K562 (cell line): ENCODE measurements around the gene ANXA7. TPM values are rescaled to one million over a fixed set of nuclear protein-coding genes. Genes with fewer than 3 reads are reported as not detected.

Experiments used
- ATAC-seq: fragments of 200-7000 bp; cut with Tn5 transposase; 3 replicates; pipeline ENCODE4 v1.9.1; 2020; ENCODE audit warnings: moderate library complexity
- BruUV-seq: library from RNA; stranded (reverse); fragments of 400-500 nt; replicated peaks from 2 replicates; lab custom pipeline; 2021; lab: Mats Ljungman, UMichigan
- CTCF ChIA-PET: fragments of 300-600 bp; formaldehyde crosslinking; extraction: SDS; loops from one replicate; lab custom pipeline; 2021; ENCODE audit warnings: low intra/inter-chr PET ratio; lab: Yijun Ruan, JAX
- POLR2A ChIA-PET: fragments of 300-600, 350-650 bp; sonication (Branson Sonifier 250); formaldehyde crosslinking; extraction: SDS; loops from one replicate; lab custom pipeline; 2021; ENCODE audit warnings: antibody characterized with exemption, inconsistent platforms; lab: Yijun Ruan, JAX
- DNase-seq, 4 experiments: peaks; one replicate each; pipeline versions ENCODE4 v3.0.0 to v3.0.0-alpha.2; 2011 to 2018; ENCODE audit warnings: low spot score in 3 of 4, mixed read lengths in 3 of 4; ENCODE audit errors: extremely low read depth in 1 of 4
- FAIRE-seq: peaks from 2 replicates; lab custom pipeline; 2011; peaks lifted over from hg19 to GRCh38; lab: Jason Lieb, UNC
- H2AFZ ChIP-seq: 2 replicates; pipeline ENCODE4 v1.6.0; 2011; ENCODE audit warnings: low read depth, low read length, control low read depth, inconsistent platforms
- H3K27ac ChIP-seq: fragments of 200-600 bp; 3 replicates; pipeline ENCODE4 v1.8.0; 2011; ENCODE audit warnings: low read depth, mild to moderate bottlenecking, control low read depth, inconsistent platforms, low read length, moderate library complexity, mixed read lengths; ENCODE audit errors: extremely low read depth
- H3K27me3 ChIP-seq, 2 experiments: fragments of 300-600 bp in 1 of 2; 2 replicates in 1 of 2; 3 replicates in 1 of 2; pipeline versions ENCODE4 v1.6.0 to v1.8.0; 2011; ENCODE audit warnings: inconsistent platforms in 2 of 2, low read length in 2 of 2, mild to moderate bottlenecking in 1 of 2, mixed read lengths in 1 of 2, moderate library complexity in 1 of 2; ENCODE audit not compliant: control insufficient read depth in 2 of 2, insufficient read depth in 2 of 2
- H3K36me3 ChIP-seq: fragments of 300-600 bp; 3 replicates; pipeline ENCODE4 v1.8.0; 2011; ENCODE audit warnings: mild to moderate bottlenecking, low read length, inconsistent platforms; ENCODE audit not compliant: control insufficient read depth, insufficient read depth
- H3K4me1 ChIP-seq, 2 experiments: fragments of 200-600 bp in 1 of 2; replicated peaks in 1 of 2; 2 replicates in 1 of 2; 3 replicates in 1 of 2; pipeline versions ENCODE4 v1.5.1 to v1.8.0; 2011; ENCODE audit warnings: inconsistent platforms in 2 of 2, low read length in 2 of 2, mild to moderate bottlenecking in 1 of 2, mixed read lengths in 1 of 2, moderate library complexity in 1 of 2; ENCODE audit not compliant: control insufficient read depth in 2 of 2, insufficient read depth in 2 of 2
- H3K4me2 ChIP-seq: 2 replicates; pipeline ENCODE4 v1.6.1; 2011; ENCODE audit warnings: low read length, control low read depth, inconsistent platforms, mixed read lengths; ENCODE audit not compliant: insufficient read depth
- H3K4me3 ChIP-seq: fragments of 200-600 bp; sonication (generic), shearing (Covaris generic); 2 replicates; pipeline ENCODE4 v1.5.1; 2016; ENCODE audit warnings: control low read depth, inconsistent platforms
- H3K79me2 ChIP-seq: fragments of 200-600 bp; 3 replicates; pipeline ENCODE4 v1.8.0; 2011; ENCODE audit warnings: low read length, inconsistent platforms; ENCODE audit not compliant: control insufficient read depth, insufficient read depth
- H3K9ac ChIP-seq, 2 experiments: 2 replicates each; pipeline versions ENCODE4 v1.6.0 to v1.6.1; 2011; ENCODE audit warnings: low read depth in 2 of 2, low read length in 2 of 2, control low read depth in 1 of 2, inconsistent platforms in 1 of 2, mild to moderate bottlenecking in 1 of 2, mixed read lengths in 1 of 2; ENCODE audit not compliant: insufficient read depth in 1 of 2
- H3K9me1 ChIP-seq: one replicate; pipeline ENCODE4 v1.6.0; 2011; ENCODE audit warnings: inconsistent platforms, mild to moderate bottlenecking, low read length, moderate library complexity; ENCODE audit not compliant: control insufficient read depth, insufficient read depth
- H3K9me3 ChIP-seq: replicated peaks from 2 replicates; pipeline ENCODE4 v1.5.1; 2011; ENCODE audit warnings: low read depth, low read length, inconsistent platforms; ENCODE audit not compliant: control insufficient read depth, insufficient read depth
- H4K20me1 ChIP-seq: replicated peaks from 2 replicates; pipeline ENCODE4 v1.6.1; 2011; ENCODE audit warnings: low read length, inconsistent platforms, mixed read lengths; ENCODE audit not compliant: control insufficient read depth, insufficient read depth
- NR0B1 ChIP-seq: fragments of 450-650 bp; IDR thresholded peaks from one replicate; pipeline ENCODE4 v1.6.1; 2018; ENCODE audit warnings: mild to moderate bottlenecking, moderate library complexity; ENCODE audit not compliant: partially characterized antibody
- SAP30 ChIP-seq: fragments of 200-600 bp; sonication (generic); IDR thresholded peaks from 2 replicates; pipeline ENCODE4 v1.6.1; 2012; ENCODE audit warnings: borderline replicate concordance, low read depth, mild to moderate bottlenecking, moderate library complexity, low read length, control low read depth, inconsistent platforms; ENCODE audit not compliant: insufficient read depth, poor library complexity, severe bottlenecking
- STAT5B ChIP-seq: fragments of 250-450 bp; sonication (Bioruptor Pico); IDR thresholded peaks from 2 replicates; pipeline ENCODE4 v1.8.0; 2021; ENCODE audit warnings: mild to moderate bottlenecking, inconsistent platforms
- TAL1 ChIP-seq: fragments of 450-650 bp; IDR thresholded peaks from 2 replicates; pipeline ENCODE4 v1.6.1; 2016; ENCODE audit warnings: mild to moderate bottlenecking
- ZC3H8 ChIP-seq: fragments of 450-650 bp; IDR thresholded peaks from 2 replicates; pipeline ENCODE4 v1.6.1; 2017
- ZNF280A ChIP-seq: fragments of 450-650 bp; IDR thresholded peaks from 2 replicates; pipeline ENCODE4 v1.6.1; 2018; ENCODE audit warnings: mild to moderate bottlenecking, low read depth; ENCODE audit not compliant: partially characterized antibody
- ZNF431 ChIP-seq: sonication (generic); formaldehyde crosslinking; IDR thresholded peaks from 2 replicates; pipeline ENCODE4 v1.8.0; 2022; ENCODE audit warnings: mild to moderate bottlenecking, missing genetic modification reagents
- WGBS: fragments of 100-300 bp; shearing (Covaris generic); methylation state at CpG from one replicate; pipeline ENCODE4 v1.1.6; 2016; ENCODE audit warnings: low coverage, mixed read lengths; ENCODE audit not compliant: insufficient coverage; ENCODE audit errors: missing lambda C conversion rate; 5-methylcytosine and 5-hydroxymethylcytosine counted together
- in situ Hi-C: fragments of 300-500 bp; cut with MboI; formaldehyde crosslinking; loops from 4 replicates; pipeline ENCODE4 v1.15.0; 2018; ENCODE audit warnings: inconsistent platforms, mixed read lengths
- intact Hi-C: fragments of 100-400 bp; cut with micrococcal nuclease; formaldehyde crosslinking; loops from 2 replicates; pipeline ENCODE4 v1.14.2; 2022
- polyA plus RNA-seq, 8 experiments: library from polyadenylated mRNA; depleted of rRNA in 4 of 8; stranded (reverse) in 5 of 8; unstranded in 3 of 8; fragments of >200 nt; fragmentation: Nextera tagmentation in 2 of 8; fragmentation: Illumina TruSeq in 1 of 8; extraction: Ambion mirVana in 2 of 8; extraction: Trizol in 1 of 8; gene quantifications; 2 replicates each; pipeline versions ENCODE4 v1.2.1 to v1.2.3, GENCODE V29; 2011 to 2014; ENCODE audit warnings: inconsistent platforms in 1 of 8, missing spikeins in 1 of 8
- total RNA-seq, 7 experiments: library from RNA; depleted of rRNA in 6 of 7; stranded (reverse); fragments of >200 nt in 6 of 7; fragmentation: Illumina TruSeq in 2 of 7; extraction: Trizol in 2 of 7; gene quantifications; 2 replicates each; pipeline versions ENCODE4 v1.2.1 to v1.2.3, GENCODE V29; 2011 to 2021; ENCODE audit warnings: low replicate concordance in 1 of 7
- TF ChIP-seq, protein P1 (sequence below): fragments of 250-450 bp; sonication (Bioruptor Pico); IDR thresholded peaks from 2 replicates; pipeline ENCODE4 v1.4.0; 2020; ENCODE audit warnings: mild to moderate bottlenecking, moderate library complexity

Gene ANXA7
- total and polyA plus RNA-seq, 9 of the 15 experiments (the other 6 are each of a cell fraction or from before 2014, with no cell fraction given) = 81.6 to 157 (median 122) TPM

GRCh38 chr10:73405556-73405955 lies 8.3 kb downstream of the ANXA7 start:
- no peak overlapping the region for H3K4me2 ChIP-seq
- peaks cover 18% of the 10 kb centered on the region for H4K20me1 ChIP-seq
- ChIA-PET CTCF (no interaction called here), POLR2A (interaction anchor here (1.0 kb wide), 1 partner anchor 295 kb away, joined by 3 read pairs; the partner anchor contains the start of gene NUDT13)
- no peaks in the 10 kb centered on the region for H3K9me1 ChIP-seq
- intact Hi-C loops = loop anchor here (10.0 kb wide), 1 partner anchor 239 kb away; the partner anchor contains the start of gene MYOZ1
- peak; percentile 19 for ATAC-seq
- no peak for DNase-seq
- peaks cover 96% of the 10 kb centered on the region for H3K79me2 ChIP-seq
- no TSS peak for BruUV-seq
- H3K9ac ChIP-seq = no peak overlapping the region
- H3K9me3 ChIP-seq = no peaks in the 10 kb centered on the region
- peaks cover 17 to 20% of the 10 kb centered on the region in 2 experiments for H3K4me1 ChIP-seq
- FAIRE-seq = no peak
- no peak overlapping the region for H3K4me3 ChIP-seq
- no peak overlapping the region for H3K27ac ChIP-seq
- peaks cover 17% of the 10 kb centered on the region; the same call in 2 of the 3 replicates for H3K36me3 ChIP-seq
- H2AFZ ChIP-seq = no peak overlapping the region
- no peak for TF ChIP-seq ZNF431
- 0 out of 2 replicates have a peak, but pooled peaks have one; percentile 8 for TF ChIP-seq TAL1
- in situ Hi-C loops = no loop called here
- 39% methylated on average over 3 of the region's 3 CpGs for WGBS
- no peaks in the 10 kb centered on the region for H3K27me3 ChIP-seq

DNA sequence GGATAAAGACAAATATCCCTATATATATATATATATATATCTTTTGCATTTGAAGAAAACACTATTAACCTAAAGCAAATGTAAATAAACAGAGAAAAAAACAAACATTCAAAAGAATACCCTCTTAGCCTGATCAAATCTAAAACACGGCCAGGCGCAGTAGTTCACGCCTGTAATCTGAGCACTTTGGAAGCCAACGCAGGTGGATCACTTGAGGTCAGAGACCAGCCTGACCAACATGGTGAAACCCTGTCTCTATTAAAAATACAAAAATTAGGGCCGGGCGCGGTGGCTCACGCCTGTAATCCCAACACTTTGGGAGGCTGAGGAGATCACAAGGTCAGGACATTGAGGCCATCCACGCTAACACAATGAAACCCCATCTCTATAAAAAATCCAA lies 9.2 kb downstream of the ANXA7 start:
- no peak overlapping the region for H3K4me2 ChIP-seq
- ATAC-seq = no peak
- H3K9me3 ChIP-seq = no peaks in the 10 kb centered on the region
- H3K27ac ChIP-seq = no peak overlapping the region
- intact Hi-C loops (loop anchor here (10.0 kb wide), 1 partner anchor 240 kb away; the partner anchor contains the start of gene MYOZ1), in situ Hi-C loops (no loop called here)
- no peak overlapping the region; a peak in 1 of 4 replicates for H3K9ac ChIP-seq
- no TSS peak for BruUV-seq
- H4K20me1 ChIP-seq = peaks cover 15% of the 10 kb centered on the region
- H3K36me3 ChIP-seq = peaks cover 23% of the 10 kb centered on the region; the same call in 2 of the 3 replicates
- H3K9me1 ChIP-seq = no peaks in the 10 kb centered on the region
- ChIA-PET POLR2A (no interaction called here), CTCF (no interaction called here)
- no peak overlapping the region for H3K4me3 ChIP-seq
- no peaks in the 10 kb centered on the region for H3K27me3 ChIP-seq
- WGBS = 79% methylated on average over 9 of the region's 9 CpGs
- peaks cover 94% of the 10 kb centered on the region for H3K79me2 ChIP-seq
- peaks cover 17 to 20% of the 10 kb centered on the region in 2 experiments for H3K4me1 ChIP-seq
- no peak for FAIRE-seq
- H2AFZ ChIP-seq = no peak overlapping the region
- DNase-seq = no peak
- TF ChIP-seq STAT5B (CRISPR knock-in tag) = no peak
- no peak for TF ChIP-seq ZC3H8
- no peak for TF ChIP-seq ZNF280A
- TF ChIP-seq, protein P1, sequence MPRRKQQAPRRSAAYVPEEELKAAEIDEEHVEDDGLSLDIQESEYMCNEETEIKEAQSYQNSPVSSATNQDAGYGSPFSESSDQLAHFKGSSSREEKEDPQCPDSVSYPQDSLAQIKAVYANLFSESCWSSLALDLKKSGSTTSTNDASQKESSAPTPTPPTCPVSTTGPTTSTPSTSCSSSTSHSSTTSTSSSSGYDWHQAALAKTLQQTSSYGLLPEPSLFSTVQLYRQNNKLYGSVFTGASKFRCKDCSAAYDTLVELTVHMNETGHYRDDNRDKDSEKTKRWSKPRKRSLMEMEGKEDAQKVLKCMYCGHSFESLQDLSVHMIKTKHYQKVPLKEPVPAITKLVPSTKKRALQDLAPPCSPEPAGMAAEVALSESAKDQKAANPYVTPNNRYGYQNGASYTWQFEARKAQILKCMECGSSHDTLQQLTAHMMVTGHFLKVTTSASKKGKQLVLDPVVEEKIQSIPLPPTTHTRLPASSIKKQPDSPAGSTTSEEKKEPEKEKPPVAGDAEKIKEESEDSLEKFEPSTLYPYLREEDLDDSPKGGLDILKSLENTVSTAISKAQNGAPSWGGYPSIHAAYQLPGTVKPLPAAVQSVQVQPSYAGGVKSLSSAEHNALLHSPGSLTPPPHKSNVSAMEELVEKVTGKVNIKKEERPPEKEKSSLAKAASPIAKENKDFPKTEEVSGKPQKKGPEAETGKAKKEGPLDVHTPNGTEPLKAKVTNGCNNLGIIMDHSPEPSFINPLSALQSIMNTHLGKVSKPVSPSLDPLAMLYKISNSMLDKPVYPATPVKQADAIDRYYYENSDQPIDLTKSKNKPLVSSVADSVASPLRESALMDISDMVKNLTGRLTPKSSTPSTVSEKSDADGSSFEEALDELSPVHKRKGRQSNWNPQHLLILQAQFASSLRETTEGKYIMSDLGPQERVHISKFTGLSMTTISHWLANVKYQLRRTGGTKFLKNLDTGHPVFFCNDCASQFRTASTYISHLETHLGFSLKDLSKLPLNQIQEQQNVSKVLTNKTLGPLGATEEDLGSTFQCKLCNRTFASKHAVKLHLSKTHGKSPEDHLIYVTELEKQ = no peak
- no peak for TF ChIP-seq NR0B1
- TF ChIP-seq SAP30 = no peak
